ENCODE measurements around the gene PRTG. TPM values are rescaled to one million over a fixed set of nuclear protein-coding genes. Genes with fewer than 3 reads are reported as not detected.

The PRTG gene
- total and polyA plus RNA-seq, 4 donors = 0.05 to 2.4 (median 0.25) TPM

- H3K9me3 ChIP-seq (ENCODE audit: control insufficient read depth in 4 of 4, low read length in 3 of 4) = no peaks in the 10 kb centered on the region
- TF ChIP-seq HNF4G (IDR thresholded peaks at IDR 0.05) (no peak), MAX (IDR thresholded peaks at IDR 0.05) (no peak), YY1 (IDR thresholded peaks at IDR 0.05) (no peak), ZBTB33 (IDR thresholded peaks at IDR 0.05) (no peak), FOXA2 (IDR thresholded peaks at IDR 0.05) (no peak), CTCF (IDR thresholded peaks at IDR 0.05; ENCODE audit: low read depth, low read length, missing input control) (no peak)
- DNase-seq (ENCODE audit: low spot score) = no peak
- H3K27me3 ChIP-seq (ENCODE audit: control insufficient read depth in 4 of 4, insufficient read depth in 4 of 4, low read length in 3 of 4) = peaks cover 0 to 4% (median 0%) of the 10 kb centered on the region in 4 donors
- no peak overlapping the region for H3K4me3 ChIP-seq (ENCODE audit: low read depth in 1 of 3, low read length in 3 of 3)
- 79% methylated on average over 1 of the region's 1 CpG for WGBS
- H3K9ac ChIP-seq (ENCODE audit: low read depth in 1 of 2, low read length in 2 of 2) = no peak overlapping the region
- H3K36me3 ChIP-seq (ENCODE audit: control insufficient read depth in 4 of 4, insufficient read depth in 3 of 4, low read depth in 1 of 4, low read length in 3 of 4) = no peaks in the 10 kb centered on the region
- no peak overlapping the region for H3K27ac ChIP-seq (ENCODE audit: low read depth in 1 of 2, low read length in 2 of 2)
- H3K4me1 ChIP-seq (ENCODE audit: control insufficient read depth in 4 of 4, insufficient read depth in 4 of 4, low read length in 3 of 4) = no peaks in the 10 kb centered on the region
Measured at GRCh38 chr15:55615445-55615844, 127.5 kb downstream of the PRTG start.

GRCh38 chr15:55613727-55614126, 129.2 kb downstream of the PRTG start:
- Histone ChIP-seq H3K36me3 (ENCODE audit: control insufficient read depth in 4 of 4, insufficient read depth in 3 of 4, low read depth in 1 of 4, low read length in 3 of 4) (no peaks in the 10 kb centered on the region), H3K4me3 (ENCODE audit: low read depth in 1 of 3, low read length in 3 of 3) (no peak overlapping the region), H3K27ac (ENCODE audit: low read depth in 1 of 2, low read length in 2 of 2) (no peak overlapping the region), H3K4me1 (ENCODE audit: control insufficient read depth in 4 of 4, insufficient read depth in 4 of 4, low read length in 3 of 4) (no peaks in the 10 kb centered on the region), H3K27me3 (ENCODE audit: control insufficient read depth in 4 of 4, insufficient read depth in 4 of 4, low read length in 3 of 4) (no peaks in the 10 kb centered on the region), H3K9ac (ENCODE audit: low read depth in 1 of 2, low read length in 2 of 2) (no peak overlapping the region), H3K9me3 (ENCODE audit: control insufficient read depth in 4 of 4, low read length in 3 of 4) (no peaks in the 10 kb centered on the region)
- no peak for DNase-seq (ENCODE audit: low spot score)
- no peak for TF ChIP-seq NR2F2 (IDR thresholded peaks at IDR 0.05)
- TF ChIP-seq EGR1 (IDR thresholded peaks at IDR 0.05; ENCODE audit: low read depth in 2 of 2) = no peak
- TF ChIP-seq ATF3 (IDR thresholded peaks at IDR 0.05) = no peak
- TF ChIP-seq FOXA1 (IDR thresholded peaks at IDR 0.05) = no peak
- TF ChIP-seq RXRA (IDR thresholded peaks at IDR 0.05) = no peak
- no peak for TF ChIP-seq JUND (IDR thresholded peaks at IDR 0.05)
- TF ChIP-seq REST (IDR thresholded peaks at IDR 0.05) = no peak
- TF ChIP-seq CTCF (IDR thresholded peaks at IDR 0.05; ENCODE audit: low read depth, low read length, missing input control) = no peak
- TF ChIP-seq HNF4G (IDR thresholded peaks at IDR 0.05) = no peak
- TF ChIP-seq ZBTB33 (IDR thresholded peaks at IDR 0.05) = no peak
- TF ChIP-seq YY1 (IDR thresholded peaks at IDR 0.05) = no peak
- no peak for TF ChIP-seq GABPA (IDR thresholded peaks at IDR 0.05 in 1 of 2, conservative IDR thresholded peaks at IDR 0.05 in 1 of 2)
- no peak for TF ChIP-seq TAF1 (conservative IDR thresholded peaks at IDR 0.05)
- TF ChIP-seq SP1 (IDR thresholded peaks at IDR 0.05) = no peak
- no peak for TF ChIP-seq MAX (IDR thresholded peaks at IDR 0.05)
- no peak for TF ChIP-seq HNF4A (conservative IDR thresholded peaks at IDR 0.05)
- no peak for TF ChIP-seq FOXA2 (IDR thresholded peaks at IDR 0.05)
- WGBS = 86% methylated on average over 4 of the region's 4 CpGs
